Sigmoid colon (tissue), 4 donors: ENCODE results near the gene PSMB1.
"Not testable (repeated sequence)": the region's sequence is repeated elsewhere in the genome, so short reads cannot be mapped to it uniquely, and the experiment has no call there.

Source experiments
- EP300 ChIP-seq, 4 donors: sonication (generic); formaldehyde crosslinking; IDR thresholded peaks; one replicate each; pipeline ENCODE4 v1.6.1; 2017; ENCODE audit warnings: antibody characterized with exemption in 4 of 4
- POLR2A ChIP-seq, 2 donors: fragments of 450-650 bp; IDR thresholded peaks; one replicate each; pipeline ENCODE4 v1.6.1; 2016; ENCODE audit warnings: antibody characterized with exemption in 2 of 2, mild to moderate bottlenecking in 2 of 2, moderate library complexity in 2 of 2
- POLR2AphosphoS5 ChIP-seq, 4 donors: sonication (generic); formaldehyde crosslinking; IDR thresholded peaks; one replicate each; pipeline ENCODE4 v1.6.1; 2017; ENCODE audit warnings: antibody characterized with exemption in 4 of 4
- TF ChIP-seq, protein P1 (sequence below), 4 experiments: fragments of 450-650 bp in 3 of 4; fragments of 200-600 bp in 1 of 4; IDR thresholded peaks; one replicate each; pipeline ENCODE4 v1.5.1; 2016 to 2019; ENCODE audit warnings: antibody characterized with exemption in 4 of 4, mild to moderate bottlenecking in 3 of 4, moderate library complexity in 2 of 4

- TF ChIP-seq, protein P1, sequence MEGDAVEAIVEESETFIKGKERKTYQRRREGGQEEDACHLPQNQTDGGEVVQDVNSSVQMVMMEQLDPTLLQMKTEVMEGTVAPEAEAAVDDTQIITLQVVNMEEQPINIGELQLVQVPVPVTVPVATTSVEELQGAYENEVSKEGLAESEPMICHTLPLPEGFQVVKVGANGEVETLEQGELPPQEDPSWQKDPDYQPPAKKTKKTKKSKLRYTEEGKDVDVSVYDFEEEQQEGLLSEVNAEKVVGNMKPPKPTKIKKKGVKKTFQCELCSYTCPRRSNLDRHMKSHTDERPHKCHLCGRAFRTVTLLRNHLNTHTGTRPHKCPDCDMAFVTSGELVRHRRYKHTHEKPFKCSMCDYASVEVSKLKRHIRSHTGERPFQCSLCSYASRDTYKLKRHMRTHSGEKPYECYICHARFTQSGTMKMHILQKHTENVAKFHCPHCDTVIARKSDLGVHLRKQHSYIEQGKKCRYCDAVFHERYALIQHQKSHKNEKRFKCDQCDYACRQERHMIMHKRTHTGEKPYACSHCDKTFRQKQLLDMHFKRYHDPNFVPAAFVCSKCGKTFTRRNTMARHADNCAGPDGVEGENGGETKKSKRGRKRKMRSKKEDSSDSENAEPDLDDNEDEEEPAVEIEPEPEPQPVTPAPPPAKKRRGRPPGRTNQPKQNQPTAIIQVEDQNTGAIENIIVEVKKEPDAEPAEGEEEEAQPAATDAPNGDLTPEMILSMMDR (IDR thresholded peaks at IDR 0.05): not testable (repeated sequence)
- TF ChIP-seq POLR2A, EP300, POLR2AphosphoS5 (IDR thresholded peaks at IDR 0.05): not testable (repeated sequence)
Measured at GRCh38 chr6:170508892-170509722, 44.0 kb downstream of the PSMB1 start.
